HG03095 (cell line): ENCODE measurements around the gene PNCK.

Experiments used
- ATAC-seq: cut with Tn5 transposase; IDR thresholded peaks from one replicate; pipeline ENCODE4 v1.9.1; 2021; ENCODE audit warnings: moderate library complexity; ENCODE audit not compliant: unreplicated experiment

Gene PNCK

DNA sequence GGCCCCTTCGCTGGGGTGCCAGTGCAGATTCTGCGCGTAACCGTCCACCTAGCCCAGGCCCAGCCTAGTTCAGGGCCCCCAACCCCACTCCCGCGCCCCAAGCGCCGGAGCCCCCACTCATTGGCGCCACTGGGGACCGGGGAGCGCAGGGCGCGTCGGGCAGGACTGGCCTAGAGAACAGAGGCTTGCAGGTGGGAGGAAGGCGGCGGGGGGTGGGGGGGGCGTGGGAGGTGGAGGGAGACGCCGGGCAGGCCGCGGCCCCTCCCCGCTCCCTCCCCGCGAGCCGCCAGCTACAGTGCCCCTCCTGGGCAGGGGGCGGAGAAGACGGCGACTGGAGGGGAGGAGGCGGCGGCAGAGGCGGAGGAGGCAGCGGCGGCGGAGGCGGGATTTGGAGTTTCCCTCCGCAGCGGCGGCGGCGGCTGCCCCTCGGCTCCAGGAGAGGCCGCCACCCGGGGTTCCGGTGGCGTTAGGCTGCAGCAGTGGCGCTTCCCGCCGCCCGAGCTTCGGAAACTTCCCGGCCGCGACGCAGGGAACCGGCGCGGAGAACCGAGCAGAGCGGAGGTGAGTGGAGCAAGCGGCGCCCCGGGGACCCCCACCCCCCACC lies 31.5 kb downstream of the PNCK start:
- no peak for ATAC-seq

DNA sequence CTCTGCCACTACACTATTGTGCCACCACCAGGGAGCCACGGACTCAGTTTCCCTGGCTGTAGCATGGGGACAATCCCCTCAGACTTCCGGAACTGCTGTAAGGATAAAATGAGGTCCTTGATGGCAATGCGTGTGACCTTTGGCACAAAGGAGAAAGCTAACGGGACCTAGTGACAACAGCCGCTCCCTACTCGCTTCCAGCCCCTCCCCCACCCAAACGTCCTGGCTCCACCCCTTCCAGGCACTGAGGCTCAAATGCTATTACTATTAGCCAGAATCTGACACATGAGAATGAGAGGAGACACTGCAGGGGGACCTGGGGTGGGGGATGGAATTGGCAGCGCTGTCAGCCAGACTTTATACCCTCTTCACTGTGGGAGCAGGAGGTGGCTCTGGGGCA lies 32.0 kb downstream of the PNCK start:
- no peak for ATAC-seq

DNA sequence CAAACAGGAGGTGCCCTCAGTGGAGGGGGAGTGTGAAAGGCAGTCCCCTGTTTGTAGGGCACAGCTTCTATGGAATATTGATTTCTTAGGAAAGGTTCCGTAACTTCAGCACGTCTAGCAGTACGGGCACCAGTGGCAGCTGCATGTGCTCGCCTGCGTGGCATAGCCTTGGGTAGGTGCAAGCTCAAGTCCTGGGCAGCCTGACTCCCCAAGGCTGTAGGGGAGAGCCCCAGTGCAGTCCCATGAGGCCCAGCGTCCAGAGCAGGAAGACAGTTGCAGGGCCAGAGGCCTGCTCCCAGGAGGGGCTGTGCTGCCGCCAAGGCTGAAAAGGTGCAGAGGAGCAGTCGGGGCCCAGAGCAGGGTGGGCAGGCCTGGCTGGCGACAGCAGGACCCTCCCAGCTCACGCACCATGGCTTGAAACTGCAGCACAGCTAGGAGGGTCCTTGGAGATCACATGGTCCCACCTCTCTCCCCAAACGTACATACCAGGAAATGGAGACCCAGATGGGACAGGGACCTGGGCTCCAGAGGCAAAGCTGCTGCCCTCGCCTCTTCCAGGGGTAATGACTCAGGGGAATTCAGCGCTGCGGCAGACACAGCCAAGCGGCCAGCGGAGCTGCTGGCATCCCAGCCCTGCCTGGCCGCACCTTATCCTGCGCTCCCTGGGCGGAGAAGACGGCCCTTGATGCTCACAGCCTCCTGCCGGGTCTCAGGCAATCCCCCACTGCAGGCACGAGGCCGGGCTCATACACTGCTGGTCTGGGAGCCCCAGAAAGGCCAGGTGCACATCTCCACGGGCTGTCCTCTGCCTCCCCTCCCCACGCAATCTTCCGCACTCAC lies 32.7 kb downstream of the PNCK start:
- no peak for ATAC-seq

DNA sequence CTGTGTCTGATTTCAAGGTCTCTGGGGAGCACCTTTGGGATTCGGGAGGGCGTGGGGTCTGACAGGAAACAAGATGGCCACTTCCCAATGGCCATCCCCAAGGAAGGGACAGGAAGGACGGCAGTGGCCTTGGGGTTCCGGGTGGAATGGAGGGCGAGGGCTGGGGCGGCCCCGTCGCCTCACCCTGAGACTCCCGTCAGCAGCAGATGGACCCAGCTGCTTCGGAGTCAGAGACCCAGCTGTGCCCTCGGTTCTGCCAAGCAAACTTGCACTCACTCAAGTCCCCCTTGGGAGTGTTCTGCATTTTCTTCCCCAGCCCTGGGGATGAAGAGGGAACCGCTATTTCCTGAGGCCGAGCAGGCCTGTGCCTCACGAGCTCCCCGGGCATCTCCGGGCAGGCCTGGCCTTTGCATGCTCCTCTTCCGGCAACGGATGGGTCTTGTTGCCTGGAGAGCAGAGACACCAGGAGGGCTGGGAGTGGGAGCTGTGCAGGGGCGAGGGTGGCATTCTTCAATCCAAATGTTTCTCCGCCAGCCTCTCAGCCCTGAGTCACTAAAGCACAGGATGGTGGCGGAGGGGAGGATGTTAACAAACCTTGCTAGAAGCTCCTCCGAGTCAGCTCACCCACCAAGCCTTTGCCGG lies 33.4 kb downstream of the PNCK start:
- ATAC-seq, result no peak

DNA sequence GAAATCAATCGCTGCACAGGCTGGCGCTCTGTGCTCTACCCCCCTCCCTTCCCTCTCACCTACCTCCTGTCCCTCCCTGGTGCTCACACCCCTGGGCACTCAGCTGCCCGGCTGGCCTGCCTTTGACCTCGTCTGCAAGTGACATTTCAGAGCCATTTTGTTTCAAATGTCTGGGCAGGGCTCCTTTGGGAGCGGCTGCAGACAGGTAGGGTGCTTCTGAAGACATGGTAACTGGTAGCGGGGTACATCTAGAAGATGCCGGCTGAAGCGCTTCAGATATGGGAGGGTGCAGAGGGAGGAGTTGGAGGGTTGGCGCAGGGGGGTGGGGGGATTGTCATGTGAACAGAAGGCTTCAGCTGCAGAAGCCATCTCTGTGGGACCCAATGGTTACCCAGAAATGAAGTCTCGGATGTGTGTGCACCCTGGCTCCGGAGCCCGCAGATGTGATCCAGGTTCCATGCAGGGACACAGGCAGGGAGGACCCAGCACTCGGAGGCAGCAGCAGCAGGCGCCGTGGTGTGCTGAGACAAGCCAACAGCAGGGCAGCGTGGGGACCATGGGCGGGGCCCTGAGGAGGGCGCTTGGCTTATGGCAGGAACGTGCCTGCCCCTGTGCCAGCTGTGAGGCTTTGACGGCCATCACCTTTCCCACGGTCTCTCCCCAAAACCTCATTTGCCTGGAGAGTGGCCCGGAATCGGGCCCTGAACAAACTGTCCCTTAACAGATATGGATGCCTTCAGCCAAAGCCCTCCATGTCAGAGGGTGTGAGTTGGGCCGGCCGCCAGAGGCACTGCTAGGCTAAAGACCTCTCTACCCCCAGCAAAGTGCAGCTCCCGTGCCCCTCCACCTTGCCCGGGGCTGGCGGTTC lies 34.2 kb downstream of the PNCK start:
- ATAC-seq, result no peak

DNA sequence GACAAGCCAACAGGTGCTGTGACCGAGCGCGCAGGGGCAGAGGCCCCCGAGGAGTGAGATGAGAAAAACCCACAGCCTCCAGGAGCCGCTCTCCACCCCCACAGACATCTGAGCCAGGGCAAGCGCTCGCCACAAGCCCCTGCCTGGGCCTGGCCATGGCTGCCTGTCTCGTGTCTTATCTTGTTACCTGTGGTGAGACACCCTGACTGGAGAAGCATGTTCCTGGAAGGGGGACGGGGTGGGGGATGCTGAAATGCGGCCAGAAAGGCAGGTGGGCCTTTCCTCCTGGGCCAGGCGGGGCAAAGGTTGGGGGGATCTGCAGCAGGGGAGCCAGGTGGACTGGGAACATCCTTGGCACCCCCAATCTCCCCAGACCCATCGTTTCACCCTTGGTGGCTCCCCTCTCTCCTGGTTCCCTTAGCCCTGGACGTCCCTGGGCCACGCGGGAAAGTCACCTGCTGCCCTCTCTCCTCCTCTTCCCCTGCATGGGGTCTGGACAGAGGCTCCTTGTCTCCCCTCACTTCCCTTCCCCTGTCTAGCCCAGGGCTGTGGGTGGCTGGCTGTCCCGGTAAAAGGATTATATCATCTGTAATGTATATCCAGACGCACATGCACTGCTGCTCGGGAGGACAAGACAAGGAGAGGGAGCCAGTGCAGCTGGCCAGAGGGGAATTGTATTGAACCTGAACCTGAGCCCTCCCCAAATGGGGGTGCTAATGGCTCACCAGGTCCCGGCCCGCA lies 35.0 kb downstream of the PNCK start:
- no peak for ATAC-seq

DNA sequence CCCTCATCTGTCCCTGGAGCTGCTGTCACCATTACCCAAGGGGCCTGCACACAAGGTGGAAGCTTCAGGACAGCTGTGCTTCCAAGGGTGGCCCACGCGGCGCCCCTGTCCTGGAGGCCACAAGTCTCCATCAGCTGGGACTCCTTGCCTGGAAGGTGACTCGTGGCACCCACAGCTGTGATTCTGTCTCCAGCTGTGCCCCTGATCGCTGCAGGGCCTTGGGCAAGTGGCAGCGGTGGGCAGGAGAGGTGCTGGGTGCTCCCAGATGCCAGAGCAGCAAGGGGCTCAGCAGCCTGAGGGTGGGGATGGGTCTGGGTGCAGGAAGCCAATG lies 35.6 kb downstream of the PNCK start:
- no peak for ATAC-seq

DNA sequence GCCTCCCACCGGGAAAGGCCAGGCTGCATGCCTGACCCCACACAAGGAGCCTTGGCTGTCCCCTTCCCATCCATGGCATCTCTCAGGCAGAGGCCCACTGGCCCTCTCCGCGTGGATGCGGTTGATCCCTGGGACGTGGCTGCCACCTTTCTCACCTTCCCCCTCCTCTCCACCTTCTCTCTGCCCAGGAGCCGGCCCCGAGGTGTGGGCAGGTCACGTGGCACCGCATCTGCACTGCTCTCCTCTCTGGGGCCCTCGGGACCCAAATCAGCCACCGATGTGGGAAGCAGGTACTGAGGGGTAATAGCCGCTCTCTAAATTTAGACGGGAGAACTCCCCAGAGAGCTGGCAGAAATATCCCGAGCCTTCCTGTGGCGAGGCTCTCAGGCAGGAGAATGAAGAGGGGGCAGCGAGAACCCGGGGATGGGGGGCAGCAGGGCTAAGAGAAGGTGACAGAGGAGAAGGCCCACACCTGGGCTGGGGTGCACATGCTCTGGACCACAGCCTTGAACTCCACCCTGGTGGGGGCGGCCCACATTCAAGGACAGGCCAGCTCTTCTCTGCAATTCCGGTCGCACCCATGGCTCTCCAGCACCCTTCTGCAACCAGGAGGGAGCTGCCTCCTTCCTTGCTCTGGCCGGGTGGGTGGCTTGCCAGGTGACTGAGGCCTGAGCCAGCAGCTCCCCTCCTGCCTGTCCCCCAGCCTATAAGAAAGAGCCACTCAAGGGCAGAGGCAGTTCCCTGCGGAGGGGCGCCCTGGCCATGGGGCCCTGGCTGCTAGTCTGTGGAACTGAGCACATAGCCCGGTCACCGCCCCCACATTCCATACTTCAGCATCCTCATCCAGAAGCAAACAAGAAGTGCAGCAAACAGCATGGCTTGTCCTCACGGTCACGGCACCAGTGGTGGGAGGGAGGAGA lies 36.2 kb downstream of the PNCK start:
- no peak for ATAC-seq

DNA sequence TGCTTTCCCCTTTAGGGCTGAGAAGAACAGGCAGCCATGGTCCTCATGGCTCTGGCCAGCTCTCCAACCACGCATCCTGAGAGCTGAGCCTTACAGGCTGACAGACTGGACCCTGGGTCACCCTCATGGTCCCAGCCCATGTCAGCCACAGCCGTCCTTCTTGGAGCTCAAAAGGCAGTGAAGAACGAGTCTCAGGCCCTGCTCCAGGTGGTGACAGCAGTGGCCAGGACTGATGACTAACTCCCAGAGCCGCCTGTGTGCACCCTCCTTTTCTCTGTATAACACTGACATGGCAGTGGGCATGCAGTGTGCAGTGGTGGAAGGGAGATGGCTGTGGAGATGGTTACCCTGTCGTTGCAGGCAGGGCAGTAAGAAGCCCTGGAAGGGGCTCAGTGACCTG lies 36.9 kb downstream of the PNCK start:
- ATAC-seq, result no peak

DNA sequence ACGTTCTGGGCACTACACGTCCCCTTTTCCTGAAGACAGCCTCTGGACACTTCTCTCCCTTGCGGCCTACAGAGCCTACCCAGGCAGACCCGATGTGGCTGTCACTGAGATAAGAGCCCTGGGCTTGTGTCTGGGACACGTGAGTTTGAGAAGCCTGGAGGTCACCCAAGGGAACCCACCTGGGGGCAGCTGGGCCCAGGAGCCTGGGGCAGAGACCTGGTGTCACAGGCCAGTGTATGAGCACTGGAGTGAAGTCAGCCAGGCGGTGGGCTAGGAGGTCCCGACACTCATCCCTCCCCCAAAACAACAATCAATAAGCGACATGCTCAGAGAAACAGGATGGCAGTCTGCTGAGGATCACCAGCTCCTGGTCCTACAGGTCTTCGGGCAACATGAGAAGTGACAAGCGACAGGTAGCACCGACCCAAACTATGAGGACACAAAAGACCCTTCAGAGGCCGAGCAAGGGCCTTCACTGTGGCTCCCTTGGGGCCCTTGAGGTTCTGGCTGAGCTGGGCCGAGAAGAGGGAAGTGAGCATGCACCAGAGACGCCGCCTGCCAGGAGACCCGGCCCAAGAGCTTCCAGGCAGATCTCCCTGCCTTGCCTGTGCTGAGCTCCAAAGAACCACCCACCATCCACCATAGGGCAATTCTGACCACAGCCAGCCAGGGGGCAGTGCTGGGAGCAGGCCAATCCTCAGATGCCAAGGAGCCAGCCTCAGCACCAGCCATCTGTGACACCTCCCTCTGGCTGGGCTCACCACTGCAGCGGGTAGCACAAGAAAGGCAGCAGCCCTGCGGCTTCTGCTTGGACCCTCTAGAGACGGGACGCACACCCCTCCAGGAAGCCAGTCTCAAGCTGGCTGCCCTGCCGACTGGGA lies 37.6 kb downstream of the PNCK start:
- ATAC-seq, result no peak

DNA sequence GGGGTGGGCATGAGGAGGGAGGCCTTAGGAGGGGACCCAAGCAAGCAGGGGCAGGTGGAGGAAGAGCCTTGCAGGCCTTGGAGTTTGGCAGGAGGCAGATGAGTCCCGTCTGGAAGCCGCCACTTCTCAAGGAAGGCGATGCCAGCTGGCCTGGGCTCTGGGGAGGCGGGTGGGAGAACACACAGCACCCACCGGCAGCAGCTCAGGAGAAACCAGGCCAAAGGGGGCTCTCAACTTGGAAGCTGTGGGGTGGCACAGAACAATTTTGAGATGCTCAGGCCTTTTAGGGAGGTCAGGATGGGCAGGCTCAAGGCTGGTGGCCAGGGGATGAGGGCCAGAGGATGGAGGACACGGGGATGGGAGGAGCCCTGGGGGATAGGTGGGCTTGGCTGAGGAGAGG lies 38.2 kb downstream of the PNCK start:
- ATAC-seq, result no peak

DNA sequence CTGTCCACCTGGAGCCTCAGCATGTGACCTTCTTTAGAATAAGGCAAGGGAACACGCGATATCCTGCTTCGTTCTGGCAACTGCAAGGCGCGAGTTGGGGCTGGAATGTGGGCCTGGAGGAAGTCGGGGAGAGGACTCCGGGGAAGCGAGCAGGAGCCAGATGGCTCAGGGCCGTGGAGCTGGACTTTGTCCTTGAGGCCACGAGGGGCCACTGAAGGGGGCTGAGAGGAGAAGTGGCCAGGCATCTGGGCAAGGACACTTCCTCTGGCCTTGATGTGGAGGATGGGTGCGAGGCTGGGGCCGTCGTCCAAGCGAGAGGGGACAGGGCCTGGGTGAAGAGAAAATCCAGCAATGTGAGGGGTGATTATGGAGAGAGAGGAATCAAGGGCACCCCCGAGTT lies 38.8 kb downstream of the PNCK start:
- ATAC-seq, result no peak

DNA sequence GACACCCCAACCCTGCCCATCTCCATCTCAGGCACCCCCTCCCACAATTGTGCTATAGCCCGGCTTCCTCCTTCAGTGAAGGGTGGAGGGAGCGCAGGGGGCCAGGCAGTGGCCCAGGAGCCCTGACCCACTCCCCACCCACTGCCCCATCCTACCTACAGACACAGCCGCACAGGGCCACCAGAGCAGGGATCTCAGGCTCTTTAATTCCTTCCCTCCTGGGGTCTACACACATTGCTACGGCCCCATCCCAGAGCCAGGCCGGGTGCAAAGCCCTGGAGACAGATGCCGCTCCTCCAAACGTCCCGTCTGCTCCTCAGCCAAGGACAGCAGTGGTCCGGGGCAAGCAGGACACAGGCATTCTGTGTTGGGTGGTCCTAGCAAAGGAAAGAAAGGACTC lies 39.4 kb downstream of the PNCK start:
- ATAC-seq, result no peak

DNA sequence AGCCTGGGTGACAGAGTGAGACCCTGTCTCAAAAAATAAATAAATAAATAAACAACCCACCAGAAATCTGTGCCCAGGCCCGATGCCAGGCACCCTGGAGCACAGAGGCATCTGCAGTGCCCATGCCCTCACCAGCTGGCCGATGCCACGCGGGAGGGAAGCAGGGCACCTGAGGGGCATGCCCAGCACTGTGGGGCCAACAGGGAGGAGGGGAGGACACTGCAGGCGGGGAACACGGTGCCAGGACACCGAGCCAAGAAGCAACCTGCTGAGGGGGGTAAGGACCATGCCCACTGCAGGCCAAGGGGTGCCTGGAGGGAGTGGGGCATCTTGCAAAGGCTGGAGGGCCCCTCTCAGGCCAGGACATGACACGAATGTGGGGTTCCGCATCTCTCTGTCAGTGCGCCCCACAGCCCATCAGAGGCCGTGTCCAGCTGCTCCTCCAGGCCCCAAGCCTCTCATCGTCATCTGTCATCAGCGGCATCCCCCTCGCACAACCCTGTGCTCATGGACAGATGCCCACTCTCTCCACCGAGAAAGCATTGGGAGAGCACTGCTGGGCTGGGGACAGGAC lies 39.9 kb downstream of the PNCK start:
- ATAC-seq, result no peak

DNA sequence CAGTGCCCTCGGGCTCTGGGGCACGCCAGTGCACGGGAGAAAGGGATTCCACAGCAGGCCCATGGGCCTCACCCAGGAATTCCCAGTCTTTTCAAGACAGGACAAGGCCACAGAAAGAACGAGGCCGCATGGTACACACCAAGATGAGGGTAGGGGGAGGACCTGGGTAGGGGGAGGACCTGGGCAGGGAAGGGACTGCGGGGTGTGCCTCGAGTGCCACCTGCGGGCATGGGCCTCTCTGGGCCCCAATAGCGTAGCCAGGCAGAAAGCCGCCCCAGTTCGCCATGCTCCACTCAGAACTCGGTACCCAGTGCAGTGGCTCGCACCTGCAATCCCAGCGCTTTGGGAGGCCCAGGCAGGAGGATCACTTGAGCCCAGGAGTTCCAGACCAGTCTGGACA lies 40.6 kb downstream of the PNCK start:
- no peak for ATAC-seq

DNA sequence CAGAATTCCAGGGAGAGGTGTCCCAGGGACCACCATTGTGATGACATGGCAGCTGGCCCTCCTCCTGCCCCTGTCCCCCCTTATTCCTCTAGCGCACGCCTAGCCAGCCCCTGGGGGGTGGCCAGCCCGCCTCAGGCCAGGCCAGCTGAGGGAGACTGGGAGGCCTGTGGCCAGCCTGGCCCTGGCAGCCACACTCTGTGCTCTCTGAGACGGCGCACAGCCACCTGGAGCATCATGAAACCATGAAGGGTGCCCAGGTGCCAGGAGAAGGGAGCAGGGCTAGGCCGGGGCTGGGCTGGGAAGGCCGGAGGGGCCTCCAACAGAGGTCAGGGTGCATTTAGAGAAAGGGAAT lies 41.0 kb downstream of the PNCK start:
- no peak for ATAC-seq

DNA sequence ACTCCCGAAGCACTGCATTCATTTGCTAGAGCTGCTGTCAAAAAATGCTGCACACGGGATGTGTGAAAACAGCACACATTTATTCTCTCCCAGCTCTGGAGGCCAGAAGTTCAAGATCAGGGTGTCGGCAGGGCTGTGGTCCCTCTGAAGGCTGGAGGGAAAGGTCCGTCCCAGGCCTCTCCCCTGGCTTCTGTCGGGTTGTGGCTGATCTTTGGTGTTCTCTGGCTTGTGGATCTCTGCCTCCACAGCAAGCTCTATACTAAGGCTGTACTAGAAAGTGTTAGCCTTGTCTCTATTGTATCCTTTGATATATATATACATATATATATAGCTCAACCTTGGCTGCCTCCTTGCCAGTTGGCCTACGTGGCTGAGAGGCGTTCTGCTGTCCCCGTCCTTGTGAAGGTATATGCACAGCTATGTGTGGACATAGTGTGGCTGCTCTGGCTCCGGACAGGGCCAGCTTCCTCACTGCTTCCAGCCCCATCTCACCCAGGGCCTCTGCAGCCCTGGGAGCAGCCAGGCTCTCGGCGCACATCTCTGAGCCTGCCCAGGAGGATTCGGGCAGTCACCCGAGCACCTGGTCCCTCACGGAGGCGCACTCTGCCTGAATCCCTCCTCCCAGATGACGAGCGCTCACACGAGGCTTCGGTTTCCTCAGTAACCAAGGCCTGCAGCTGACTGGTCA lies 41.6 kb downstream of the PNCK start:
- ATAC-seq, result no peak

DNA sequence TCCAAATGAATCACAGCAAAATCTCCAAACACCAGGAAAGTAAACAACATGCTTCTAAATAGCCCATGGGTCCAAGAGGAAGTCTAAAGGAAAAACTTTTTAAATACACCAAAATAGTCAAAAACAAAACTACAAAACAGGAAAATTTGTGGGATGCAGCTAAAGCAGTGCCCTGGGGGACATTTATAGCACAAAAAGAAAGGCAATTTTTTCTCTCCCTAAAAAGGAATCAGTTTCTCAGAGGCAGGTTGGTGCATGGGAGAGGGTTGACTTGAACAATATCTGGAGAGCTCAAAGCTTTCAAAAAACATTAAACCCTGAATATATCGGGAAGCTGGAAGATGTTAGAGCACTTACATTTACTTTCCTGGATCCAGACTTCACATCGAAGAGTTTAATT lies 42.3 kb downstream of the PNCK start:
- no peak for ATAC-seq
